PFSK-1 (cell line): ENCODE data around the gene GUK1.

Source experiments
- FOXP2 ChIP-seq: optimal IDR thresholded peaks from 2 replicates; pipeline ENCODE3; 2011; ENCODE audit warnings: borderline replicate concordance, control low read depth, inconsistent platforms; ENCODE audit not compliant: insufficient read depth; ENCODE audit errors: extremely low read length, extremely low read depth
- POLR2AphosphoS5 ChIP-seq: IDR thresholded peaks from 2 replicates; pipeline ENCODE4 v1.6.1; 2012; ENCODE audit warnings: low read depth, mild to moderate bottlenecking, control low read depth, low read length, moderate library complexity
- REST ChIP-seq, 2 experiments: IDR thresholded peaks; 2 replicates each; pipeline versions ENCODE4 v1.6.1 to v1.8.0; 2011 to 2012; ENCODE audit warnings: low read depth in 2 of 2, low read length in 2 of 2, control low read depth in 1 of 2, inconsistent platforms in 1 of 2, mild to moderate bottlenecking in 1 of 2, moderate library complexity in 1 of 2; ENCODE audit not compliant: insufficient read depth in 1 of 2
- SIN3A ChIP-seq: IDR thresholded peaks from 2 replicates; pipeline ENCODE4 v1.6.1; 2012; ENCODE audit warnings: mild to moderate bottlenecking, low read length, moderate library complexity, borderline replicate concordance; ENCODE audit not compliant: insufficient read depth
- TAF1 ChIP-seq: IDR thresholded peaks from 2 replicates; pipeline ENCODE4 v1.6.1; 2012; ENCODE audit warnings: low read length, control low read depth, borderline replicate concordance; ENCODE audit not compliant: insufficient read depth

The GUK1 gene

GRCh38 chr1:228125185-228125584 is 14.9 kb upstream of the GUK1 start:
- TF ChIP-seq SIN3A = no peak
- no peak for TF ChIP-seq FOXP2

GRCh38 chr1:228131766-228132165 is 8.3 kb upstream of the GUK1 start:
- no peak for TF ChIP-seq TAF1
- no peak for TF ChIP-seq SIN3A
- TF ChIP-seq FOXP2 = no peak
- TF ChIP-seq POLR2AphosphoS5 = no peak
- TF ChIP-seq REST (IDR thresholded peaks at IDR 0.05; ENCODE audit: insufficient read depth in 1 of 2, low read depth in 2 of 2, low read length in 2 of 2) = no peak

- TF ChIP-seq POLR2AphosphoS5 (no peak), FOXP2 (no peak), REST (IDR thresholded peaks at IDR 0.05; ENCODE audit: insufficient read depth in 1 of 2, low read depth in 2 of 2, low read length in 2 of 2) (no peak), SIN3A (no peak), TAF1 (no peak)
Observed at GRCh38 chr1:228134591-228134990, 5.5 kb upstream of the GUK1 start.

GRCh38 chr1:228136901-228137300 is 3.2 kb upstream of the GUK1 start:
- no peak for TF ChIP-seq SIN3A
- no peak for TF ChIP-seq REST (IDR thresholded peaks at IDR 0.05; ENCODE audit: insufficient read depth in 1 of 2, low read depth in 2 of 2, low read length in 2 of 2)
- no peak for TF ChIP-seq TAF1
- TF ChIP-seq POLR2AphosphoS5 = no peak
- TF ChIP-seq FOXP2 = no peak

GRCh38 chr1:228139406-228139930 is 611 bp upstream of the GUK1 start:
- TF ChIP-seq FOXP2 (no peak), SIN3A (0 out of 2 replicates have a peak, but pooled peaks have one; percentile 9), POLR2AphosphoS5 (no peak; the same call in 1 of the 2 replicates), REST (IDR thresholded peaks at IDR 0.05; ENCODE audit: insufficient read depth in 1 of 2, low read depth in 2 of 2, low read length in 2 of 2) (no peak)
